Vagina (tissue), 2 donors: ENCODE data around the gene ITGB3BP.

Source experiments
- POLR2AphosphoS5 ChIP-seq, 2 donors: sonication (generic); formaldehyde crosslinking; IDR thresholded peaks; one replicate each; pipeline ENCODE4 v1.9.0; 2017; ENCODE audit warnings: antibody characterized with exemption in 2 of 2, mild to moderate bottlenecking in 2 of 2, low read depth in 1 of 2; ENCODE audit not compliant: insufficient read depth in 1 of 2
- TF ChIP-seq, protein P1 (sequence below), 3 experiments: fragments of 450-650 bp in 2 of 3; fragments of 200-600 bp in 1 of 3; sonication (generic) in 1 of 3; IDR thresholded peaks; one replicate each; pipeline ENCODE4 v1.5.1; 2017 to 2019; ENCODE audit warnings: antibody characterized with exemption in 3 of 3, mild to moderate bottlenecking in 2 of 3, moderate library complexity in 2 of 3

DNA sequence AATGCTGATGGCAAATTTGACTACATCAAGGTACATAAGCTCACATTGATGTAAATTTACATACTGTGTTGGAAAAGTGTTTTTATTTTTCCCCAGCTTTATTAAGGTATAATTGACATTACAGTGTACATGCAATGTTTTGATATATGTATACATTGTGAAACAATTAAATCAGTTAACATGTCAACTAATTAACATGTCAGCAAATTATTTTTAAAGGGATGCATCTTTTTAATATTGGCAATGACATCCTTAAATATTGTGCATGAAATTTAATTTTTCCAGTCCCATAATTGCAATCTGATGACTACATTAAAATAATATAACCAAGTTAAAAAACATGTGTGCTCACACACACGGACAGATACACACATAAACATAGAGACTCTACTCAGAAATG lies 9.7 kb upstream of the ITGB3BP start:
- TF ChIP-seq, protein P1, sequence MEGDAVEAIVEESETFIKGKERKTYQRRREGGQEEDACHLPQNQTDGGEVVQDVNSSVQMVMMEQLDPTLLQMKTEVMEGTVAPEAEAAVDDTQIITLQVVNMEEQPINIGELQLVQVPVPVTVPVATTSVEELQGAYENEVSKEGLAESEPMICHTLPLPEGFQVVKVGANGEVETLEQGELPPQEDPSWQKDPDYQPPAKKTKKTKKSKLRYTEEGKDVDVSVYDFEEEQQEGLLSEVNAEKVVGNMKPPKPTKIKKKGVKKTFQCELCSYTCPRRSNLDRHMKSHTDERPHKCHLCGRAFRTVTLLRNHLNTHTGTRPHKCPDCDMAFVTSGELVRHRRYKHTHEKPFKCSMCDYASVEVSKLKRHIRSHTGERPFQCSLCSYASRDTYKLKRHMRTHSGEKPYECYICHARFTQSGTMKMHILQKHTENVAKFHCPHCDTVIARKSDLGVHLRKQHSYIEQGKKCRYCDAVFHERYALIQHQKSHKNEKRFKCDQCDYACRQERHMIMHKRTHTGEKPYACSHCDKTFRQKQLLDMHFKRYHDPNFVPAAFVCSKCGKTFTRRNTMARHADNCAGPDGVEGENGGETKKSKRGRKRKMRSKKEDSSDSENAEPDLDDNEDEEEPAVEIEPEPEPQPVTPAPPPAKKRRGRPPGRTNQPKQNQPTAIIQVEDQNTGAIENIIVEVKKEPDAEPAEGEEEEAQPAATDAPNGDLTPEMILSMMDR (IDR thresholded peaks at IDR 0.05): no peak
- no peak for TF ChIP-seq POLR2AphosphoS5 (IDR thresholded peaks at IDR 0.05; ENCODE audit: insufficient read depth in 1 of 2, low read depth in 1 of 2)
